Left lung (tissue), 10 donors: ENCODE results near the gene GNAS-AS1. TPM values are rescaled to one million over a fixed set of nuclear protein-coding genes. Genes with fewer than 3 reads are reported as not detected.

Source experiments
- ATAC-seq: fragments of 200-7000 bp; cut with Tn5 transposase; one replicate; pipeline ENCODE4 v1.9.1; 2020; ENCODE audit warnings: moderate library complexity
- DNase-seq, 4 donors: peaks; one replicate each; pipeline ENCODE4 v3.0.0-alpha.2; 2013 to 2020
- H3K27ac ChIP-seq, 2 donors: fragments of 200-600 bp; sonication (generic) in 1 of 2; one replicate each; pipeline versions ENCODE4 v1.5.0 to v1.8.0; 2020 to 2021
- H3K27me3 ChIP-seq, 2 donors: fragments of 200-600 bp; sonication (generic) in 1 of 2; one replicate each; pipeline versions ENCODE4 v1.5.0 to v1.8.0; 2020 to 2021
- H3K36me3 ChIP-seq, 2 donors: fragments of 200-600 bp; sonication (generic) in 1 of 2; one replicate each; pipeline versions ENCODE4 v1.5.0 to v1.8.0; 2020 to 2021
- H3K4me1 ChIP-seq, 2 donors: fragments of 200-600 bp; one replicate each; pipeline ENCODE4 v1.8.0; 2021
- H3K4me3 ChIP-seq, 2 donors: fragments of 200-600 bp; sonication (generic) in 1 of 2; one replicate each; pipeline versions ENCODE4 v1.5.0 to v1.8.0; 2020 to 2021; ENCODE audit warnings: mild to moderate bottlenecking in 1 of 2
- H3K9me3 ChIP-seq, 2 donors: fragments of 200-600 bp; sonication (generic) in 1 of 2; one replicate each; pipeline versions ENCODE4 v1.5.0 to v1.8.0; 2020 to 2021
- CTCF ChIP-seq, 2 donors: fragments of 200-600 bp; sonication (generic) in 1 of 2; IDR thresholded peaks; one replicate each; pipeline versions ENCODE4 v1.5.0 to v1.8.0; 2021; ENCODE audit warnings: antibody characterized with exemption in 2 of 2
- intact Hi-C, 2 donors: fragments of 100-400 bp; cut with DNase I; formaldehyde crosslinking; loops; one replicate each; pipeline versions ENCODE4 v1.11.2 to v1.14.2; 2022
- polyA plus RNA-seq, 6 donors: library from polyadenylated mRNA; unstranded; fragments of 120-200 nt; gene quantifications; one replicate each; pipeline ENCODE4 v1.2.1, GENCODE V29; 2013; ENCODE audit not compliant: insufficient read length in 6 of 6
- total RNA-seq, 2 donors: library from RNA; stranded (reverse); fragmentation: NEBNext Ultra II Directional; extraction: Animal tissue kit (Norgen Biotek cat#: 25700); gene quantifications; one replicate each; pipeline ENCODE4 v1.2.1, GENCODE V29; 2021
- donor health status: DM: no; HTN: yes; CAD: no.
- donor health status: DM: no; HTN: no; CAD: no.

The GNAS-AS1 gene
- total and polyA plus RNA-seq, 8 donors, result 0.15 to 1.5 (median 1.1) TPM

- Histone ChIP-seq H3K27me3 (no peaks in the 10 kb centered on the region), H3K36me3 (peaks cover 0 to 6% of the 10 kb centered on the region in 2 donors), H3K4me3 (peak overlapping the region; percentile 52 to 72), H3K27ac (peak overlapping the region; percentile 91 to 99), H3K9me3 (no peaks in the 10 kb centered on the region), H3K4me1 (peaks cover 22 to 46% of the 10 kb centered on the region in 2 donors)
- no peak for TF ChIP-seq CTCF (IDR thresholded peaks at IDR 0.05)
- intact Hi-C loops, result no loop called here
- DNase-seq, result peak in 3 of 4 donors; percentile 68 to 94 (median 84)
- peak; percentile 63 for ATAC-seq
Measured at GRCh38 chr20:58891086-58891717, 40.5 kb upstream of the GNAS-AS1 start.

- no peaks in the 10 kb centered on the region for H3K9me3 ChIP-seq
- peak; percentile 71 for ATAC-seq
- intact Hi-C loops, result no loop called here
- H3K27me3 ChIP-seq, result no peaks in the 10 kb centered on the region
- peaks cover 0 to under 1% of the 10 kb centered on the region in 2 donors for H3K36me3 ChIP-seq
- H3K4me3 ChIP-seq, result peak overlapping the region; percentile 40 to 72
- H3K27ac ChIP-seq, result peak overlapping the region; percentile 91 to 99
- H3K4me1 ChIP-seq, result peaks cover 22 to 40% of the 10 kb centered on the region in 2 donors
- DNase-seq, result peak; percentile 81 to 96 (median 94)
- TF ChIP-seq CTCF (IDR thresholded peaks at IDR 0.05), result no peak
Measured at GRCh38 chr20:58890518-58891085, 39.9 kb upstream of the GNAS-AS1 start.

GRCh38 chr20:58889798-58890517 is 39.3 kb upstream of the GNAS-AS1 start:
- peak; percentile 0 for ATAC-seq
- intact Hi-C loops, result no loop called here
- peaks cover 17 to 34% of the 10 kb centered on the region in 2 donors for H3K4me1 ChIP-seq
- no peak for TF ChIP-seq CTCF (IDR thresholded peaks at IDR 0.05)
- no peaks in the 10 kb centered on the region for H3K27me3 ChIP-seq
- peak in 1 of 4 donors; percentile 82 for DNase-seq
- H3K36me3 ChIP-seq, result no peaks in the 10 kb centered on the region
- no peaks in the 10 kb centered on the region for H3K9me3 ChIP-seq
- peak overlapping the region; percentile 91 to 99 for H3K27ac ChIP-seq
- peak overlapping the region; percentile 40 to 72 for H3K4me3 ChIP-seq

GRCh38 chr20:58889334-58889760 is 38.6 kb upstream of the GNAS-AS1 start:
- no peak for ATAC-seq
- peak overlapping the region; percentile 91 to 99 for H3K27ac ChIP-seq
- no peak for TF ChIP-seq CTCF (IDR thresholded peaks at IDR 0.05)

More at GRCh38 chr20:58889334-58889760, 38.6 kb upstream of the GNAS-AS1 start:
- Histone ChIP-seq H3K27me3 (no peaks in the 10 kb centered on the region), H3K36me3 (no peaks in the 10 kb centered on the region), H3K4me3 (peak overlapping the region; percentile 40 to 72), H3K9me3 (no peaks in the 10 kb centered on the region), H3K4me1 (peaks cover 10 to 27% of the 10 kb centered on the region in 2 donors)
- intact Hi-C loops, result no loop called here
- no peak for DNase-seq
